ENCODE measurements around the gene SLC28A1.
"Not testable (repeated sequence)": the region's sequence is repeated elsewhere in the genome, so short reads cannot be mapped to it uniquely, and the experiment has no call there.

DNA sequence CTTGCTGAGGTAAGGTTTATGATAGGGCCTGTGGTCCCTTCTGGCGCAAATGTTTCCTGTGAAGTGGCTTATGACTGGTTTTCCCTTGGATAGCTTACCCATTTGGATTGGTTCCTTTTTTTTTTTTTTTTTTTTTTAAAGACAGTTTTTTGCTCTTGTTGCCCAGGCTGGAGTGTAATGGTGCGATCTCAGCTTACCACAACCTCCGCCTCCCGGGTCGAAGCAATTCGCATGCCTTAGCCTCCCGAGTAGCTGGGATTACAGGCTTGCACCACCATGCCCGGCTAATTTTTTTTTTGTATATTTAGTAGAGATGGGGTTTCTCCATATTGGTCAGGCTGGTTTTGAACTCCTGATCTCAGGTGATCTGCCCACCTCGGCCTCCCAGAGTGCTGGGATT lies 102.9 kb downstream of the SLC28A1 start:
- TF ChIP-seq, protein P1, sequence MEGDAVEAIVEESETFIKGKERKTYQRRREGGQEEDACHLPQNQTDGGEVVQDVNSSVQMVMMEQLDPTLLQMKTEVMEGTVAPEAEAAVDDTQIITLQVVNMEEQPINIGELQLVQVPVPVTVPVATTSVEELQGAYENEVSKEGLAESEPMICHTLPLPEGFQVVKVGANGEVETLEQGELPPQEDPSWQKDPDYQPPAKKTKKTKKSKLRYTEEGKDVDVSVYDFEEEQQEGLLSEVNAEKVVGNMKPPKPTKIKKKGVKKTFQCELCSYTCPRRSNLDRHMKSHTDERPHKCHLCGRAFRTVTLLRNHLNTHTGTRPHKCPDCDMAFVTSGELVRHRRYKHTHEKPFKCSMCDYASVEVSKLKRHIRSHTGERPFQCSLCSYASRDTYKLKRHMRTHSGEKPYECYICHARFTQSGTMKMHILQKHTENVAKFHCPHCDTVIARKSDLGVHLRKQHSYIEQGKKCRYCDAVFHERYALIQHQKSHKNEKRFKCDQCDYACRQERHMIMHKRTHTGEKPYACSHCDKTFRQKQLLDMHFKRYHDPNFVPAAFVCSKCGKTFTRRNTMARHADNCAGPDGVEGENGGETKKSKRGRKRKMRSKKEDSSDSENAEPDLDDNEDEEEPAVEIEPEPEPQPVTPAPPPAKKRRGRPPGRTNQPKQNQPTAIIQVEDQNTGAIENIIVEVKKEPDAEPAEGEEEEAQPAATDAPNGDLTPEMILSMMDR (IDR thresholded peaks at IDR 0.05 in 4 of 5, conservative IDR thresholded peaks at IDR 0.05 in 1 of 5) = not testable (repeated sequence)
- not testable (repeated sequence) for TF ChIP-seq POLR2A (IDR thresholded peaks at IDR 0.05)

Measured in gastrocnemius medialis (tissue), 4 donors.